Measurements from ENCODE around the gene HIRIP3.

GRCh38 chr16:29987371-29988085 lies 7.9 kb downstream of the HIRIP3 start:
- no peak for TF ChIP-seq GATA2 (IDR thresholded peaks at IDR 0.05; ENCODE audit: low read depth, low read length)
- TF ChIP-seq GATA3 (IDR thresholded peaks at IDR 0.05; ENCODE audit: low read depth, low read length), result no peak

Measured in SH-SY5Y (cell line).